Transverse colon (tissue), 3 donors: Measurements from ENCODE around the gene GM2A.

Source experiments
- POLR2A ChIP-seq: fragments of 450-650 bp; IDR thresholded peaks from one replicate; pipeline ENCODE4 v1.6.1; 2016; ENCODE audit warnings: antibody characterized with exemption, mild to moderate bottlenecking, moderate library complexity
- TF ChIP-seq, protein P1 (sequence below), 5 experiments: fragments of 200-600 bp in 3 of 5; fragments of 450-650 bp in 2 of 5; sonication (generic) in 3 of 5; IDR thresholded peaks; 1 replicate in 2 of 5; 2 replicates in 3 of 5; pipeline ENCODE4 v1.5.1; 2016 to 2017; ENCODE audit warnings: antibody characterized with exemption in 5 of 5, inconsistent platforms in 3 of 5, mild to moderate bottlenecking in 2 of 5, moderate library complexity in 1 of 5

DNA sequence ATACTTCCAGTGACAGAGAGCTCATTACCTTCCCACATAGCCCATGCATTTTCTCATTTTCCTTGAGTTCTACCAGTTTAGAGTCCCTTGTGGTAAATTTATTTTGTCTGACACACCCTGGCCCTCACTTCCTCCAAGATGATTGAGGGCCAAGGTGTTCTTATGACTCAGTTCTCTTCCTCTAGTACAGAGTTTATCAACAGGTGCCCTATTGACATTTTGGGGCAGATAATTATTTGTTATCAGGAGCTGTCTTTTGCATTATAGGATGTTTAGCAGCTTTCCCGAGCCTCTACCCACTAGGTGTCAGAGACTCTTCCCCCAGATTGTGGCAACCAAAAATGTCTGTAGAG lies 43.5 kb downstream of the GM2A start:
- TF ChIP-seq, protein P1, sequence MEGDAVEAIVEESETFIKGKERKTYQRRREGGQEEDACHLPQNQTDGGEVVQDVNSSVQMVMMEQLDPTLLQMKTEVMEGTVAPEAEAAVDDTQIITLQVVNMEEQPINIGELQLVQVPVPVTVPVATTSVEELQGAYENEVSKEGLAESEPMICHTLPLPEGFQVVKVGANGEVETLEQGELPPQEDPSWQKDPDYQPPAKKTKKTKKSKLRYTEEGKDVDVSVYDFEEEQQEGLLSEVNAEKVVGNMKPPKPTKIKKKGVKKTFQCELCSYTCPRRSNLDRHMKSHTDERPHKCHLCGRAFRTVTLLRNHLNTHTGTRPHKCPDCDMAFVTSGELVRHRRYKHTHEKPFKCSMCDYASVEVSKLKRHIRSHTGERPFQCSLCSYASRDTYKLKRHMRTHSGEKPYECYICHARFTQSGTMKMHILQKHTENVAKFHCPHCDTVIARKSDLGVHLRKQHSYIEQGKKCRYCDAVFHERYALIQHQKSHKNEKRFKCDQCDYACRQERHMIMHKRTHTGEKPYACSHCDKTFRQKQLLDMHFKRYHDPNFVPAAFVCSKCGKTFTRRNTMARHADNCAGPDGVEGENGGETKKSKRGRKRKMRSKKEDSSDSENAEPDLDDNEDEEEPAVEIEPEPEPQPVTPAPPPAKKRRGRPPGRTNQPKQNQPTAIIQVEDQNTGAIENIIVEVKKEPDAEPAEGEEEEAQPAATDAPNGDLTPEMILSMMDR (IDR thresholded peaks at IDR 0.05) = no peak
- no peak for TF ChIP-seq POLR2A
